ENCODE results near the gene LARGE1.

DNA sequence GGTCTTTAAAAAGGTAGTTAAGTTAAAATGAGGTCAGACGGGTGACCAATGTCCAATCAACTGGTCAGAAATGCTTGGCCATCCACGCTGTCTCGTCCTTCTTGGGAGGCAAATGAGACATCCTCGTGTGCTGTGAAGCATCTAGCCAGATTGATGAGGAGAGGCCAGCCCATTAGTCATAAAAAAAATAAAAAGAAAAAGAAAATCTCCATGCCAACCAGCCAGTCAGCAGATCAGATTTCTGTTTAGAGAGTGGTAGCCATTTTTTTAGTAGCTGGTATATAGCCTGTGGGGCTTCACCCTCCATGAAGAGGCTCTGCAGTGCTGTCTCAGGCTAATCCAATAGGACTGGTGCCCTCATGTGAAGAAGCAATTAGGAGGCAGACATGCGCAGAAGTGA is 519.0 kb downstream of the LARGE1 start:
- TF ChIP-seq POLR2A (IDR thresholded peaks at IDR 0.05) (no peak), POLR2AphosphoS5 (IDR thresholded peaks at IDR 0.05) (no peak)
- TF ChIP-seq, protein P1, sequence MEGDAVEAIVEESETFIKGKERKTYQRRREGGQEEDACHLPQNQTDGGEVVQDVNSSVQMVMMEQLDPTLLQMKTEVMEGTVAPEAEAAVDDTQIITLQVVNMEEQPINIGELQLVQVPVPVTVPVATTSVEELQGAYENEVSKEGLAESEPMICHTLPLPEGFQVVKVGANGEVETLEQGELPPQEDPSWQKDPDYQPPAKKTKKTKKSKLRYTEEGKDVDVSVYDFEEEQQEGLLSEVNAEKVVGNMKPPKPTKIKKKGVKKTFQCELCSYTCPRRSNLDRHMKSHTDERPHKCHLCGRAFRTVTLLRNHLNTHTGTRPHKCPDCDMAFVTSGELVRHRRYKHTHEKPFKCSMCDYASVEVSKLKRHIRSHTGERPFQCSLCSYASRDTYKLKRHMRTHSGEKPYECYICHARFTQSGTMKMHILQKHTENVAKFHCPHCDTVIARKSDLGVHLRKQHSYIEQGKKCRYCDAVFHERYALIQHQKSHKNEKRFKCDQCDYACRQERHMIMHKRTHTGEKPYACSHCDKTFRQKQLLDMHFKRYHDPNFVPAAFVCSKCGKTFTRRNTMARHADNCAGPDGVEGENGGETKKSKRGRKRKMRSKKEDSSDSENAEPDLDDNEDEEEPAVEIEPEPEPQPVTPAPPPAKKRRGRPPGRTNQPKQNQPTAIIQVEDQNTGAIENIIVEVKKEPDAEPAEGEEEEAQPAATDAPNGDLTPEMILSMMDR (IDR thresholded peaks at IDR 0.05) = no peak
